ENCODE measurements around the gene PRSS57. TPM values are rescaled to one million over a fixed set of nuclear protein-coding genes. Genes with fewer than 3 reads are reported as not detected.

Gene PRSS57
- total RNA-seq, 2 experiments from 2014 or later, result not detected

GRCh38 chr19:648904-649801, 46.1 kb downstream of the PRSS57 start:
- ChIA-PET POLR2A (interaction anchor here (0.9 to 1.3 kb wide), 4 partner anchors 8 to 15 kb away, joined by 3 to 6 read pairs (median 4); no protein-coding TSS in a partner anchor), CTCF (interaction anchor here (1.3 kb wide), 1 partner anchor 24 kb away, joined by 3 read pairs; no protein-coding TSS in a partner anchor)
- no peaks in the 10 kb centered on the region for H3K27me3 Mint-ChIP-seq
- ATAC-seq (no peak), DNase-seq (no peak)
- no peaks in the 10 kb centered on the region for H3K4me1 Mint-ChIP-seq (ENCODE audit: low read depth)
- H3K36me3 Mint-ChIP-seq (ENCODE audit: low read depth), result peaks cover 7% of the 10 kb centered on the region
- no peak for TF ChIP-seq CTCF (IDR thresholded peaks at IDR 0.05)
- no peak overlapping the region for H3K4me3 Mint-ChIP-seq
- no peaks in the 10 kb centered on the region for H3K9me3 Mint-ChIP-seq
- no peak overlapping the region for H3K27ac Mint-ChIP-seq
- intact Hi-C loops (cut with micrococcal nuclease), result no loop called here

- Mint-ChIP-seq H3K27ac (no peak overlapping the region), H3K4me1 (ENCODE audit: low read depth) (no peaks in the 10 kb centered on the region), H3K36me3 (ENCODE audit: low read depth) (peaks cover 5% of the 10 kb centered on the region), H3K9me3 (no peaks in the 10 kb centered on the region), H3K27me3 (no peaks in the 10 kb centered on the region), H3K4me3 (no peak overlapping the region)
- intact Hi-C loops (cut with micrococcal nuclease), result no loop called here
- TF ChIP-seq CTCF (IDR thresholded peaks at IDR 0.05), result no peak
- POLR2A ChIA-PET, result interaction anchor here (1.1 to 1.7 kb wide), 2 partner anchors 12 to 15 kb away, joined by 3 to 6 read pairs; no protein-coding TSS in a partner anchor
- CTCF ChIA-PET, result no interaction called here
- ATAC-seq (no peak), DNase-seq (no peak)
Measured at GRCh38 chr19:648305-648704, 46.9 kb downstream of the PRSS57 start.

GRCh38 chr19:647566-648284, 47.5 kb downstream of the PRSS57 start:
- no peak overlapping the region for H3K4me3 Mint-ChIP-seq
- CTCF ChIA-PET, result no interaction called here
- H3K9me3 Mint-ChIP-seq, result no peaks in the 10 kb centered on the region

GRCh38 chr19:646779-647565, 48.3 kb downstream of the PRSS57 start:
- DNase-seq (no peak), ATAC-seq (no peak)
- Mint-ChIP-seq H3K36me3 (ENCODE audit: low read depth) (peaks cover 5% of the 10 kb centered on the region), H3K4me1 (ENCODE audit: low read depth) (no peaks in the 10 kb centered on the region), H3K9me3 (no peaks in the 10 kb centered on the region), H3K27me3 (no peaks in the 10 kb centered on the region), H3K4me3 (no peak overlapping the region), H3K27ac (no peak overlapping the region)
- intact Hi-C loops (cut with micrococcal nuclease), result no loop called here
- no peak for TF ChIP-seq CTCF (IDR thresholded peaks at IDR 0.05)
- ChIA-PET POLR2A (interaction anchor here (1.7 kb wide), 1 partner anchor 13 kb away, joined by 6 read pairs; no protein-coding TSS in a partner anchor), CTCF (no interaction called here)

More at GRCh38 chr19:647566-648284, 47.5 kb downstream of the PRSS57 start:
- intact Hi-C loops (cut with micrococcal nuclease), result no loop called here
- ATAC-seq, result no peak
- TF ChIP-seq CTCF (IDR thresholded peaks at IDR 0.05), result no peak
- Mint-ChIP-seq H3K4me1 (ENCODE audit: low read depth) (no peaks in the 10 kb centered on the region), H3K27me3 (no peaks in the 10 kb centered on the region), H3K36me3 (ENCODE audit: low read depth) (peaks cover 5% of the 10 kb centered on the region), H3K27ac (no peak overlapping the region)
- POLR2A ChIA-PET, result interaction anchor here (1.7 kb wide), 1 partner anchor 12 kb away, joined by 6 read pairs; no protein-coding TSS in a partner anchor
- no peak for DNase-seq

All from activated CD8-positive, alpha-beta T cell treated with anti-CD3 and anti-CD28 coated beads for 36 hours (primary cell).